Cardiac muscle cell (in vitro differentiated cells and primary cell): Measurements from ENCODE around the gene ST8SIA5. TPM values are rescaled to one million over a fixed set of nuclear protein-coding genes. Genes with fewer than 3 reads are reported as not detected.

ENCODE experiments used
- DNase-seq, 2 donors: peaks; one replicate each; pipeline versions ENCODE4 v3.0.0 to v3.0.0-alpha.2; 2010 to 2017; ENCODE audit warnings: low read depth in 1 of 2, low spot score in 1 of 2
- H3K27ac ChIP-seq: fragments of 200-600 bp; sonication (generic); 2 replicates; pipeline ENCODE4 v1.5.1; 2016
- H3K27me3 ChIP-seq: fragments of 200-600 bp; sonication (generic); 2 replicates; pipeline ENCODE4 v1.6.0; 2016; ENCODE audit warnings: control low read depth
- H3K36me3 ChIP-seq: fragments of 200-600 bp; sonication (generic); 2 replicates; pipeline ENCODE4 v1.5.1; 2016; ENCODE audit warnings: control low read depth
- H3K4me1 ChIP-seq: fragments of 200-600 bp; sonication (generic); 2 replicates; pipeline ENCODE4 v1.8.1; 2017; ENCODE audit warnings: low read depth, mild to moderate bottlenecking, mixed run types
- H3K4me3 ChIP-seq: fragments of 200-600 bp; sonication (generic); 2 replicates; pipeline ENCODE4 v1.5.1; 2016; ENCODE audit warnings: mild to moderate bottlenecking
- H3K9me3 ChIP-seq: fragments of 200-600 bp; sonication (generic); 2 replicates; pipeline ENCODE4 v1.5.1; 2017; ENCODE audit warnings: low read depth, mild to moderate bottlenecking, control low read depth
- CTCF ChIP-seq: IDR thresholded peaks from 2 replicates; pipeline ENCODE4 v1.5.1; 2012; ENCODE audit warnings: low read depth, mild to moderate bottlenecking, low read length
- polyA plus RNA-seq: library from polyadenylated mRNA; unstranded; fragments of >200 nt; fragmentation: Nextera tagmentation; extraction: Ambion mirVana; gene quantifications from 2 replicates; pipeline ENCODE4 v1.2.1, GENCODE V29; 2016
- total RNA-seq: library from RNA; depleted of rRNA; stranded (reverse); fragments of >200 nt; gene quantifications from 2 replicates; pipeline ENCODE4 v1.2.3, GENCODE V29; 2016

The ST8SIA5 gene
- total and polyA plus RNA-seq, 2 experiments from 2014 or later = 0.83 TPM; not detected in 1

GRCh38 chr18:46622999-46623398 is 133.9 kb downstream of the ST8SIA5 start:
- Histone ChIP-seq H3K27ac (no peak overlapping the region), H3K4me3 (no peak overlapping the region), H3K9me3 (no peaks in the 10 kb centered on the region), H3K36me3 (no peaks in the 10 kb centered on the region), H3K27me3 (no peaks in the 10 kb centered on the region), H3K4me1 (peaks cover 5% of the 10 kb centered on the region)
- TF ChIP-seq CTCF = no peak
- DNase-seq = peak in 1 of 2 donors; percentile 25

GRCh38 chr18:46622451-46622850 is 134.4 kb downstream of the ST8SIA5 start:
- DNase-seq = no peak

GRCh38 chr18:46621871-46622270 is 135.0 kb downstream of the ST8SIA5 start:
- no peak overlapping the region for H3K27ac ChIP-seq
- no peaks in the 10 kb centered on the region for H3K27me3 ChIP-seq
- no peak overlapping the region for H3K4me3 ChIP-seq
- no peak for TF ChIP-seq CTCF
- DNase-seq = no peak
- H3K36me3 ChIP-seq = no peaks in the 10 kb centered on the region
- no peaks in the 10 kb centered on the region for H3K9me3 ChIP-seq
- peaks cover 5% of the 10 kb centered on the region for H3K4me1 ChIP-seq

More at GRCh38 chr18:46622451-46622850, 134.4 kb downstream of the ST8SIA5 start:
- Histone ChIP-seq H3K27ac (no peak overlapping the region), H3K36me3 (no peaks in the 10 kb centered on the region), H3K9me3 (no peaks in the 10 kb centered on the region), H3K27me3 (no peaks in the 10 kb centered on the region), H3K4me1 (peaks cover 5% of the 10 kb centered on the region), H3K4me3 (no peak overlapping the region)
- no peak for TF ChIP-seq CTCF

GRCh38 chr18:46621111-46621766 is 135.6 kb downstream of the ST8SIA5 start:
- H3K4me3 ChIP-seq = no peak overlapping the region
- H3K27me3 ChIP-seq = no peaks in the 10 kb centered on the region
- no peaks in the 10 kb centered on the region for H3K9me3 ChIP-seq
- peaks cover 5% of the 10 kb centered on the region for H3K4me1 ChIP-seq
- H3K36me3 ChIP-seq = no peaks in the 10 kb centered on the region
- TF ChIP-seq CTCF = no peak
- no peak for DNase-seq
- H3K27ac ChIP-seq = no peak overlapping the region

GRCh38 chr18:46619559-46619958 is 137.3 kb downstream of the ST8SIA5 start:
- no peak for DNase-seq
- no peak overlapping the region for H3K4me3 ChIP-seq
- no peaks in the 10 kb centered on the region for H3K27me3 ChIP-seq
- TF ChIP-seq CTCF = no peak
- H3K4me1 ChIP-seq = no peaks in the 10 kb centered on the region
- H3K27ac ChIP-seq = no peak overlapping the region
- H3K9me3 ChIP-seq = no peaks in the 10 kb centered on the region
- H3K36me3 ChIP-seq = no peaks in the 10 kb centered on the region

Other genes starting within 250 kb of the ST8SIA5 start
- gene LOXHD1, start 99.8 kb downstream of the ST8SIA5 start, total RNA-seq = 0.21 TPM in 1 of 2 replicates, not detected in the other
- gene LOXHD1, start 99.8 kb downstream of the ST8SIA5 start, polyA plus RNA-seq = 0.32 TPM in 1 of 2 replicates, not detected in the other
- 29.8 and 37.8 TPM in 2 replicates for gene PIAS2, start 160.5 kb upstream of the ST8SIA5 start, total RNA-seq
- 32.3 and 37.3 TPM in 2 replicates for gene PIAS2, start 160.5 kb upstream of the ST8SIA5 start, polyA plus RNA-seq
- gene KATNAL2, start 160.5 kb upstream of the ST8SIA5 start, total RNA-seq = 4.8 and 19.6 TPM in 2 replicates
- 11.3 and 15.7 TPM in 2 replicates for gene KATNAL2, start 160.5 kb upstream of the ST8SIA5 start, polyA plus RNA-seq